OCI-LY7 (cell line): ENCODE data around the gene CNPY1. TPM values are rescaled to one million over a fixed set of nuclear protein-coding genes. Genes with fewer than 3 reads are reported as not detected.

Source experiments
- BruUV-seq: library from RNA; stranded (reverse); fragments of 400-500 nt; replicated peaks from 2 replicates; lab custom pipeline; 2021; lab: Mats Ljungman, UMichigan
- CTCF ChIA-PET: fragments of 300-600 bp; sonication (Branson Sonifier 250); formaldehyde crosslinking; loops from one replicate; lab custom pipeline; 2022; ENCODE audit warnings: antibody characterized with exemption; ENCODE audit not compliant: unreplicated experiment; lab: Charles Lee
- POLR2A ChIA-PET: fragments of 300-600 bp; sonication (Branson Sonifier 250); formaldehyde crosslinking; loops from one replicate; lab custom pipeline; 2022; ENCODE audit warnings: antibody characterized with exemption; lab: Charles Lee
- DNase-seq: peaks from one replicate; pipeline ENCODE4 v3.0.0-alpha.2; 2015; ENCODE audit warnings: low spot score
- H2AFZ ChIP-seq: fragments of 200-600 bp; sonication (generic), shearing (Covaris generic); 2 replicates; pipeline ENCODE4 v1.6.1; 2014; ENCODE audit warnings: mild to moderate bottlenecking, antibody characterized with exemption, low read length, moderate library complexity
- H3K27ac ChIP-seq: fragments of 200-600 bp; sonication (generic); 2 replicates; pipeline ENCODE4 v1.5.1; 2014; ENCODE audit warnings: mixed run types, low read depth, mild to moderate bottlenecking, moderate library complexity, low read length, inconsistent platforms; ENCODE audit not compliant: poor library complexity, severe bottlenecking
- H3K36me3 ChIP-seq: fragments of 200-600 bp; sonication (generic); 2 replicates; pipeline ENCODE4 v1.6.1; 2014; ENCODE audit warnings: mild to moderate bottlenecking, antibody characterized with exemption, low read length, moderate library complexity, mixed read lengths; ENCODE audit not compliant: insufficient read depth
- H3K4me1 ChIP-seq: fragments of 200-600 bp; sonication (generic); 2 replicates; pipeline ENCODE4 v1.5.1; 2014; ENCODE audit warnings: mild to moderate bottlenecking, low read length; ENCODE audit not compliant: insufficient read depth, poor library complexity, severe bottlenecking
- H3K4me2 ChIP-seq: fragments of 200-600 bp; sonication (generic); 2 replicates; pipeline ENCODE4 v1.6.1; 2014; ENCODE audit warnings: mild to moderate bottlenecking, low read length
- H3K4me3 ChIP-seq: fragments of 200-600 bp; sonication (generic); 2 replicates; pipeline ENCODE4 v1.5.1; 2014; ENCODE audit warnings: mild to moderate bottlenecking, low read depth, low read length; ENCODE audit not compliant: poor library complexity, severe bottlenecking
- H3K79me2 ChIP-seq: fragments of 200-600 bp; sonication (generic); 2 replicates; pipeline ENCODE4 v1.6.1; 2016; ENCODE audit warnings: low read depth, mild to moderate bottlenecking, low read length, moderate library complexity, mixed read lengths; ENCODE audit not compliant: insufficient read depth
- H3K9me2 ChIP-seq: fragments of 200-600 bp; sonication (generic); 2 replicates; pipeline ENCODE4 v1.6.1; 2016; ENCODE audit warnings: mild to moderate bottlenecking, low read length, mixed read lengths; ENCODE audit not compliant: insufficient read depth
- H3K9me3 ChIP-seq: fragments of 200-600 bp; sonication (generic); 2 replicates; pipeline ENCODE4 v1.6.1; 2014; ENCODE audit warnings: mild to moderate bottlenecking, mixed run types, low read length, mixed read lengths
- H4K20me1 ChIP-seq: fragments of 200-600 bp; sonication (generic); 2 replicates; pipeline ENCODE4 v1.6.1; 2014; ENCODE audit warnings: mild to moderate bottlenecking, antibody characterized with exemption, low read length, moderate library complexity, mixed read lengths; ENCODE audit not compliant: insufficient read depth
- EZH2phosphoT487 ChIP-seq: fragments of 200-600 bp; sonication (generic); IDR thresholded peaks from 2 replicates; pipeline ENCODE4 v1.6.1; 2018; ENCODE audit warnings: low read depth, borderline replicate concordance, mild to moderate bottlenecking, mixed run types, antibody characterized with exemption, low read length, moderate library complexity, mixed read lengths
- intact Hi-C: fragments of 100-400 bp; cut with micrococcal nuclease; formaldehyde crosslinking; loops from one replicate; pipeline ENCODE4 v1.10.0; 2022; ENCODE audit not compliant: unreplicated experiment
- total RNA-seq, 2 experiments: library from RNA; depleted of rRNA in 1 of 2; stranded (reverse); fragments of >200 nt in 1 of 2; shearing (Covaris generic) in 1 of 2; gene quantifications; 2 replicates each; pipeline ENCODE4 v1.2.3, GENCODE V29; 2014 to 2022
- TF ChIP-seq, protein P1 (sequence below): fragments of 200-600 bp; sonication (generic); conservative IDR thresholded peaks from 2 replicates; pipeline ENCODE4 v1.5.1; 2014; ENCODE audit warnings: mild to moderate bottlenecking, antibody characterized with exemption, low read length, moderate library complexity, mixed read lengths

CNPY1 gene
- total RNA-seq, 2 experiments from 2014 or later = not detected

DNA sequence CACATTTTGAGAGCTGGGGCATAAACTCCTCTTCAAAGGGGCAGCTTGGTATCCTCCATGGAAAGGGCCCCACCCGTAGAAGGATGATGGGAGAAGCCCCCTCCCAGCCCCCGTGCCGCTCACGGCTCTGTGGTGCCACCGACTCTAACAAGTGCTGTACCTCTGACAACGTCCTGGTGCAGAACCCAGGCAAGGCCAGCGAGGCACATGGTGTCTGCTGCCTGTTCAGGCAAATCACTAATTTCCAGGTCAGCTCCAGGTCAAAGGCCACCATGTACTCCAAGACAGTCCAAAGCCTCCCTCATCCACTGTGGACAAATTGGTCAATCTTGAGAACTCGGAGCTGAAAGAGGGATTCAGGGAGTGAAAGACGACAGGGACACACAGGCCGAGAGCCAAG lies 11.4 kb upstream of the CNPY1 start:
- POLR2A ChIA-PET = interaction anchor here (0.6 kb wide), 1 partner anchor 255 kb away, joined by 3 read pairs; no protein-coding TSS in a partner anchor
- CTCF ChIA-PET = no interaction called here
- no peak for DNase-seq

DNA sequence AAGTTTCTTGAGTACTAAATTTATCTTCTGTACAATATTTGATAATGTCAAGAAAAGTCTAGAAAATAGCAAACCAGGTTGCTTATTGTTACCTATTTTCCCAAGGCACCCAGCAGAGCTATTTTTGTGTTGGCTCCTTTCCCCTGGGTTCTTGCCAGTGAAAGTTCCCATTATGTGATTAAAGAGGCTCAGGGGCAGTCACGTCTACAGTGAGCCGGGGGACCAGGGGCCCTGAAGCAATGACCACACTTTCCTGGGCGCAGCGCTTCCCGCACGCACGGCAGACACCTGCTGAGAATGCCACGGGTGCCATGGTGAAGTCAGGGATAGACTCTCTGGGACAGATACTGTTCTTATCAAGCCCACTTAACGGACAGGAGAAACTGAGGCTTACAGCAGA lies 10.4 kb upstream of the CNPY1 start:
- Histone ChIP-seq H3K4me3 (no peak overlapping the region), H3K36me3 (no peaks in the 10 kb centered on the region), H4K20me1 (no peaks in the 10 kb centered on the region), H3K27ac (no peak overlapping the region), H3K9me2 (no peaks in the 10 kb centered on the region), H3K79me2 (no peaks in the 10 kb centered on the region), H2AFZ (no peak overlapping the region), H3K4me1 (no peaks in the 10 kb centered on the region), H3K4me2 (no peak overlapping the region), H3K9me3 (no peaks in the 10 kb centered on the region)
- ChIA-PET POLR2A (no interaction called here), CTCF (no interaction called here)
- intact Hi-C loops = no loop called here
- DNase-seq = no peak
- BruUV-seq = no TSS peak
- no peak for TF ChIP-seq EZH2phosphoT487

More for the DNA sequence above, 11.4 kb upstream of the CNPY1 start:
- intact Hi-C loops = no loop called here
- TF ChIP-seq, protein P1, sequence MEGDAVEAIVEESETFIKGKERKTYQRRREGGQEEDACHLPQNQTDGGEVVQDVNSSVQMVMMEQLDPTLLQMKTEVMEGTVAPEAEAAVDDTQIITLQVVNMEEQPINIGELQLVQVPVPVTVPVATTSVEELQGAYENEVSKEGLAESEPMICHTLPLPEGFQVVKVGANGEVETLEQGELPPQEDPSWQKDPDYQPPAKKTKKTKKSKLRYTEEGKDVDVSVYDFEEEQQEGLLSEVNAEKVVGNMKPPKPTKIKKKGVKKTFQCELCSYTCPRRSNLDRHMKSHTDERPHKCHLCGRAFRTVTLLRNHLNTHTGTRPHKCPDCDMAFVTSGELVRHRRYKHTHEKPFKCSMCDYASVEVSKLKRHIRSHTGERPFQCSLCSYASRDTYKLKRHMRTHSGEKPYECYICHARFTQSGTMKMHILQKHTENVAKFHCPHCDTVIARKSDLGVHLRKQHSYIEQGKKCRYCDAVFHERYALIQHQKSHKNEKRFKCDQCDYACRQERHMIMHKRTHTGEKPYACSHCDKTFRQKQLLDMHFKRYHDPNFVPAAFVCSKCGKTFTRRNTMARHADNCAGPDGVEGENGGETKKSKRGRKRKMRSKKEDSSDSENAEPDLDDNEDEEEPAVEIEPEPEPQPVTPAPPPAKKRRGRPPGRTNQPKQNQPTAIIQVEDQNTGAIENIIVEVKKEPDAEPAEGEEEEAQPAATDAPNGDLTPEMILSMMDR = no peak
- TF ChIP-seq EZH2phosphoT487 = no peak
- Histone ChIP-seq H3K79me2 (no peaks in the 10 kb centered on the region), H3K27ac (no peak overlapping the region), H3K4me3 (no peak overlapping the region), H3K9me2 (no peaks in the 10 kb centered on the region), H3K9me3 (no peaks in the 10 kb centered on the region), H3K36me3 (no peaks in the 10 kb centered on the region), H2AFZ (no peak overlapping the region), H3K4me1 (no peaks in the 10 kb centered on the region), H3K4me2 (no peak overlapping the region), H4K20me1 (no peaks in the 10 kb centered on the region)
- no TSS peak for BruUV-seq

DNA sequence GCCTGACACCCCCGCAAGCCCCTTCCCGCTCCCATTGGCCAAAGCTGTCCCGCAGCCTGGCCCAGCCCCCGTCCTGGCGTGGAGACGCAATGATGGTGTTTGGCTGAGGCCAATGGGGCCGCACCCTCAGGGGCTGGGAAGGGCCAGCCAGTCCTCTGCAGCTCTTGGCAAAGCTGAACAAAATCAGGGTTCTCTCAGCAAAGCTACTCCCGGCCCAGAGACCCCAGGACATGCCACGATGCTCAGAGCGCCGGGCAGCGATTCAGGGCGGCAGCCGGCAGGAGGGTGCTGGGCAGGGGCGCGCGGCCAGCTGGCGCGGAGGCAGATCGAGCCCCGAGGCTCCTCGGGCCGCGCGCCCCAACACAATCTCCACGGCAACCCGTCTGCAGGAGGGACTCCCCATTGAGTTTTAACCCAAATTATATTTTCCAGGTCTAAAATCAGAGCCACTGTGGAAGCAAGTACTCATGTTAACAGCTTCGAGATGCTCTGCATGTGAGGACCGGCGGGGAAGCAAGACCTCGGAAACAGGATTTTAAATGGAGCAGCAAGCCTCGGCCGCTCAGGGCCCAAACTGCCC lies 8.8 kb upstream of the CNPY1 start:
- H3K9me2 ChIP-seq = no peaks in the 10 kb centered on the region
- POLR2A ChIA-PET = interaction anchor here (0.6 kb wide), 1 partner anchor 1492 kb away, joined by 3 read pairs; no protein-coding TSS in a partner anchor
- no peaks in the 10 kb centered on the region for H3K79me2 ChIP-seq
- H4K20me1 ChIP-seq = no peaks in the 10 kb centered on the region
- intact Hi-C loops = no loop called here
- H3K9me3 ChIP-seq = no peaks in the 10 kb centered on the region
- H3K4me1 ChIP-seq = no peaks in the 10 kb centered on the region
- no peak overlapping the region for H3K27ac ChIP-seq
- TF ChIP-seq, protein P1 = no peak
- no peak for TF ChIP-seq EZH2phosphoT487
- no peak overlapping the region for H3K4me3 ChIP-seq
- CTCF ChIA-PET = no interaction called here
- H2AFZ ChIP-seq = no peak overlapping the region
- no peaks in the 10 kb centered on the region for H3K36me3 ChIP-seq
- no peak overlapping the region for H3K4me2 ChIP-seq
- no TSS peak for BruUV-seq
- no peak for DNase-seq
